IMR-90 (cell line): Measurements from ENCODE around the gene MICU1. TPM values are rescaled to one million over a fixed set of nuclear protein-coding genes. Genes with fewer than 3 reads are reported as not detected.
"Not testable (repeated sequence)": the region's sequence is repeated elsewhere in the genome, so short reads cannot be mapped to it uniquely, and the experiment has no call there.

Source experiments
- ATAC-seq: fragments of 200-7000 bp; cut with Tn5 transposase; 2 replicates; pipeline ENCODE4 v1.9.1; 2020; ENCODE audit warnings: low read depth, mild to moderate bottlenecking, moderate library complexity
- BruUV-seq: library from RNA; stranded (reverse); fragments of 400-500 nt; replicated peaks from 2 replicates; lab custom pipeline; 2021; lab: Mats Ljungman, UMichigan
- CTCF ChIA-PET: fragments of 300-600 bp; formaldehyde crosslinking; extraction: SDS; loops from one replicate; lab custom pipeline; 2021; ENCODE audit warnings: antibody characterized with exemption; lab: Yijun Ruan, JAX
- POLR2A ChIA-PET: fragments of 300-600 bp; sonication (Branson Sonifier 250); formaldehyde crosslinking; loops from one replicate; lab custom pipeline; 2022; ENCODE audit warnings: antibody characterized with exemption; ENCODE audit not compliant: unreplicated experiment; lab: Charles Lee
- DNase-seq: peaks from one replicate; pipeline ENCODE4 v3.0.0; 2013
- H2AFZ ChIP-seq: replicated peaks from 2 replicates; pipeline ENCODE3; 2013; ENCODE audit warnings: low read length, mild to moderate bottlenecking; ENCODE audit not compliant: poor library complexity
- H2AK5ac ChIP-seq: 2 replicates; pipeline ENCODE4 v1.6.1; 2013; ENCODE audit warnings: low read depth, low read length, inconsistent platforms
- H2AK9ac ChIP-seq: replicated peaks from 2 replicates; pipeline ENCODE3; 2013; ENCODE audit warnings: mild to moderate bottlenecking, low read depth, low read length, moderate library complexity; ENCODE audit not compliant: poor library complexity
- H2BK120ac ChIP-seq: 2 replicates; pipeline ENCODE4 v1.6.1; 2013; ENCODE audit warnings: low read depth, low read length, inconsistent platforms
- H2BK15ac ChIP-seq: 3 replicates; pipeline ENCODE4 v1.6.1; 2013; ENCODE audit warnings: low read depth, low read length, inconsistent platforms
- H2BK20ac ChIP-seq: 2 replicates; pipeline ENCODE4 v1.6.1; 2013; ENCODE audit warnings: low read depth, mild to moderate bottlenecking, inconsistent platforms, low read length, moderate library complexity
- H2BK5ac ChIP-seq: 2 replicates; pipeline ENCODE4 v1.6.1; 2013; ENCODE audit warnings: mild to moderate bottlenecking, low read depth, low read length, inconsistent platforms; ENCODE audit not compliant: poor library complexity, severe bottlenecking
- H3K14ac ChIP-seq: replicated peaks from 2 replicates; pipeline ENCODE4 v1.6.1; 2013; ENCODE audit warnings: low read depth, low read length, inconsistent platforms
- H3K18ac ChIP-seq: 2 replicates; pipeline ENCODE4 v1.6.1; 2013; ENCODE audit warnings: low read depth, low read length, control low read depth
- H3K23ac ChIP-seq: 2 replicates; pipeline ENCODE4 v1.6.1; 2013; ENCODE audit warnings: low read depth, low read length, inconsistent platforms
- H3K27ac ChIP-seq: 2 replicates; pipeline ENCODE4 v1.5.1; 2013; ENCODE audit warnings: mild to moderate bottlenecking, control low read depth, low read length; ENCODE audit not compliant: insufficient read depth
- H3K27me3 ChIP-seq: 2 replicates; pipeline ENCODE4 v1.6.1; 2013; ENCODE audit warnings: low read length; ENCODE audit not compliant: control insufficient read depth, insufficient read depth
- H3K36me3 ChIP-seq: 2 replicates; pipeline ENCODE4 v1.6.1; 2013; ENCODE audit warnings: low read length, mixed read lengths; ENCODE audit not compliant: control insufficient read depth, insufficient read depth
- H3K4ac ChIP-seq: 2 replicates; pipeline ENCODE4 v1.6.1; 2013; ENCODE audit warnings: low read depth, low read length, inconsistent platforms
- H3K4me1 ChIP-seq: 2 replicates; pipeline ENCODE4 v1.6.1; 2013; ENCODE audit warnings: low read length, mixed read lengths; ENCODE audit not compliant: control insufficient read depth, insufficient read depth
- H3K4me2 ChIP-seq: 2 replicates; pipeline ENCODE4 v1.6.1; 2013; ENCODE audit warnings: low read depth, mild to moderate bottlenecking, control low read depth, low read length, moderate library complexity
- H3K4me3 ChIP-seq: 2 replicates; pipeline ENCODE4 v1.5.1; 2013; ENCODE audit warnings: low read depth, mild to moderate bottlenecking, control low read depth, low read length, moderate library complexity; ENCODE audit not compliant: insufficient read depth
- H3K56ac ChIP-seq: 2 replicates; pipeline ENCODE4 v1.6.1; 2013; ENCODE audit warnings: low read length, inconsistent platforms; ENCODE audit not compliant: insufficient read depth; ENCODE audit errors: extremely low read depth
- H3K79me1 ChIP-seq, 2 experiments: 2 replicates each; pipeline ENCODE4 v1.6.1; 2013; ENCODE audit warnings: low read length in 2 of 2, inconsistent platforms in 1 of 2, low read depth in 1 of 2
- H3K9ac ChIP-seq: 2 replicates; pipeline ENCODE4 v1.6.1; 2013; ENCODE audit warnings: low read depth, low read length, control low read depth
- H3K9me1 ChIP-seq: 2 replicates; pipeline ENCODE4 v1.6.1; 2013; ENCODE audit warnings: low read length, inconsistent platforms; ENCODE audit not compliant: insufficient read depth
- H3K9me3 ChIP-seq: 2 replicates; pipeline ENCODE4 v1.6.1; 2013; ENCODE audit warnings: low read length; ENCODE audit not compliant: control insufficient read depth, insufficient read depth
- H4K20me1 ChIP-seq: 2 replicates; pipeline ENCODE4 v1.6.1; 2013; ENCODE audit warnings: low read length, inconsistent platforms; ENCODE audit not compliant: insufficient read depth
- H4K5ac ChIP-seq: 2 replicates; pipeline ENCODE4 v1.6.1; 2013; ENCODE audit warnings: mild to moderate bottlenecking, low read depth, low read length, control low read depth
- H4K8ac ChIP-seq, 2 experiments: 2 replicates each; pipeline ENCODE4 v1.6.1; 2013; ENCODE audit warnings: low read depth in 2 of 2, low read length in 2 of 2, control low read depth in 1 of 2, inconsistent platforms in 1 of 2
- H4K91ac ChIP-seq: 2 replicates; pipeline ENCODE4 v1.6.1; 2013; ENCODE audit warnings: low read depth, low read length, inconsistent platforms; ENCODE audit not compliant: insufficient read depth
- CHD1 ChIP-seq: IDR thresholded peaks from 2 replicates; pipeline ENCODE4 v1.6.1; 2012; ENCODE audit warnings: low read depth, low read length, improper control_type of control experiment
- RAD21 ChIP-seq: IDR thresholded peaks from 2 replicates; pipeline ENCODE4 v1.6.1; 2012; ENCODE audit warnings: low read length, improper control_type of control experiment
- WGBS, 2 experiments: methylation state at CpG; one replicate each; pipeline versions ENCODE4 v1.1.5 to v1.1.7; 2013; ENCODE audit warnings: missing lambda C conversion rate in 2 of 2; ENCODE audit not compliant: insufficient read length in 1 of 2; ENCODE audit errors: extremely low coverage in 2 of 2; 5-methylcytosine and 5-hydroxymethylcytosine counted together
- dilution Hi-C: fragments of 300-500 bp; cut with HindIII; formaldehyde crosslinking; loops from one replicate; pipeline ENCODE4 v1.14.3; 2018; ENCODE audit warnings: low sequenced_read_pairs; ENCODE audit not compliant: unreplicated experiment
- in situ Hi-C: fragments of 300-500 bp; cut with MboI; formaldehyde crosslinking; loops from 3 replicates; pipeline ENCODE4 v1.14.3; 2019; ENCODE audit warnings: low sequenced_read_pairs, inconsistent platforms, mixed read lengths
- intact Hi-C: fragments of 100-400 bp; cut with micrococcal nuclease; formaldehyde crosslinking; loops from 2 replicates; pipeline ENCODE4 v1.10.0; 2022
- polyA plus RNA-seq, 3 experiments: library from polyadenylated mRNA; depleted of rRNA; stranded (reverse); fragments of >200 nt; gene quantifications; 2 replicates each; pipeline ENCODE4 v1.2.3, GENCODE V29; 2012; ENCODE audit warnings: low replicate concordance in 1 of 3
- total RNA-seq: library from RNA; depleted of rRNA; stranded (reverse); fragments of >200 nt; gene quantifications from 2 replicates; pipeline ENCODE4 v1.2.3, GENCODE V29; 2012

MICU1 gene
- total and polyA plus RNA-seq, 2 of the 4 experiments (the other 2 are of a cell fraction) = 43.6 to 44.7 TPM

DNA sequence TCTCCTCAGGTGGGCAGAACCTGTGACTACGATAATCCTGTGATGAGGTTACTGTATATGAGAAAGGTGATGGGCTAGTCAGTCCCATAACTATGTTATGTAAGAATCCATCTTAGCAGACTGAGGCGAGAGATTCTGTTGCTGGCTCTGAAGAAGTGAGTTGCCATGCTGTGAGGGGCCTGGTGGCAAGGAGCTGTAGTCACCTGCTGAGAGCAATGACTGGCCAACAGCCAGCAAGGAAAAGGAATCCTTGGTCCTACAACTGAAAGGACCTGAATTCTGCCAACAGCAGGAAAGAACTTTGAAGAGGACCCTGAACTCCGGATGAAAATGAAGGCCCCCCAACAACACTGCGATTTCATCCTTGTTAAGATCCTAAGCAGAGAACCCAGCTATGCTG lies 240.2 kb downstream of the MICU1 start:
- H2BK20ac ChIP-seq = no peak overlapping the region
- H2BK120ac ChIP-seq = no peak overlapping the region
- CTCF ChIA-PET = no interaction called here
- no peaks in the 10 kb centered on the region for H3K4me1 ChIP-seq
- no peak overlapping the region for H3K23ac ChIP-seq
- H3K56ac ChIP-seq = no peak overlapping the region
- no peaks in the 10 kb centered on the region for H3K9me3 ChIP-seq
- no peaks in the 10 kb centered on the region for H3K27me3 ChIP-seq
- H3K27ac ChIP-seq = no peak overlapping the region
- no peaks in the 10 kb centered on the region; the same call in 1 of the 2 replicates for H4K20me1 ChIP-seq
- in situ Hi-C loops (no loop called here), intact Hi-C loops (no loop called here), dilution Hi-C loops (no loop called here)
- DNase-seq (no peak), ATAC-seq (no peak)
- H2AK5ac ChIP-seq = no peak overlapping the region
- no peak overlapping the region for H3K18ac ChIP-seq
- H2BK5ac ChIP-seq = no peak overlapping the region
- H3K14ac ChIP-seq = no peak overlapping the region
- H4K8ac ChIP-seq = no peak overlapping the region
- peaks cover 6% of the 10 kb centered on the region for H3K9me1 ChIP-seq
- no peak overlapping the region for H3K4me3 ChIP-seq
- no peaks in the 10 kb centered on the region; a peak in 1 of 4 replicates for H3K79me1 ChIP-seq
- POLR2A ChIA-PET = no interaction called here
- no peak overlapping the region for H3K4me2 ChIP-seq
- H4K5ac ChIP-seq = no peak overlapping the region
- H3K4ac ChIP-seq = no peak overlapping the region
- H3K36me3 ChIP-seq = no peaks in the 10 kb centered on the region; the same call in 1 of the 2 replicates
- no peak overlapping the region for H2AK9ac ChIP-seq
- no peak overlapping the region for H4K91ac ChIP-seq
- H3K9ac ChIP-seq = no peak overlapping the region
- TF ChIP-seq CHD1 = no peak
- TF ChIP-seq RAD21 = no peak
- H2BK15ac ChIP-seq = no peak overlapping the region
- no TSS peak for BruUV-seq
- H2AFZ ChIP-seq = no peak overlapping the region
- WGBS, 2 experiments = 100% methylated on average over 1 of the region's 4 CpGs; no CpG with 5 or more reads in 1 of the 2 experiments

DNA sequence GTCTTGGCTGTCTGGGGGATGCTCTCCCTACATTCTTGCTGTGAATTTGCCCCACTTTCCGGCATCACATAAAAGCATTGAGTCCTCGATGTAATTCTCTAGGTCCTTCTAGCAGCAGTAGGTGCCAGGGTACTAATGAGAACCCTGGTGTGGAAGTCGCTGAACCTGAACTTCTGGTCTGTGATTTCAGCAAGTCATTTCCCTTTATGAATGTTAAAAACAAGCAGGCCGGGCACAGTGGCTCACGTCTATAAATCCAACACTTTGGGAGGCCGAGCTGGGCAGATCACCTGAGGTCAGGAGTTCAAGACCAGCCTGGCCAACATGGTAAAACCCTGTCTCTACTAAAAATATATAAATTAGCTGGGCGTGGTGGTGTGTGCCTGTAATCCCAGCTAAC lies 240.9 kb downstream of the MICU1 start:
- H3K9me1 ChIP-seq, H3K9ac ChIP-seq, POLR2A ChIA-PET, H3K27me3 ChIP-seq, DNase-seq, H3K27ac ChIP-seq, CTCF ChIA-PET, in situ Hi-C loops, H4K20me1 ChIP-seq, H2BK5ac ChIP-seq, H4K91ac ChIP-seq, H2AK5ac ChIP-seq, BruUV-seq, H2AFZ ChIP-seq, H3K4me1 ChIP-seq, H3K4ac ChIP-seq, H2BK120ac ChIP-seq, H3K36me3 ChIP-seq, dilution Hi-C loops, H3K4me2 ChIP-seq, H3K9me3 ChIP-seq, H3K23ac ChIP-seq, H2BK20ac ChIP-seq, H4K5ac ChIP-seq, H3K4me3 ChIP-seq, ATAC-seq, H3K18ac ChIP-seq, H3K14ac ChIP-seq, H3K56ac ChIP-seq, intact Hi-C loops, H3K79me1 ChIP-seq, H2BK15ac ChIP-seq, H4K8ac ChIP-seq, H2AK9ac ChIP-seq: not testable (repeated sequence)
- 100% methylated on average over 1 of the region's 7 CpGs; no CpG with 5 or more reads in 1 of the 2 experiments for WGBS, 2 experiments
